H1 (cell line): Measurements from ENCODE around the gene RAPH1. TPM values are rescaled to one million over a fixed set of nuclear protein-coding genes. Genes with fewer than 3 reads are reported as not detected.

Experiments
- CTCF ChIA-PET: fragments of 300-600 bp; sonication (Branson Sonifier 250); formaldehyde crosslinking; loops from one replicate; lab custom pipeline; 2021; ENCODE audit not compliant: partially characterized antibody; lab: Charles Lee
- POLR2A ChIA-PET: fragments of 300-600 bp; sonication (Branson Sonifier 250); formaldehyde crosslinking; loops from one replicate; lab custom pipeline; 2021; ENCODE audit warnings: inconsistent platforms; ENCODE audit not compliant: partially characterized antibody; lab: Charles Lee
- DNase-seq, 2 experiments: peaks; one replicate each; pipeline versions ENCODE4 v3.0.0 to v3.0.0-alpha.2; 2010 to 2022; ENCODE audit warnings: low spot score in 2 of 2, low read depth in 1 of 2, mixed read lengths in 1 of 2
- FAIRE-seq: peaks from 2 replicates; lab custom pipeline; 2011; peaks lifted over from hg19 to GRCh38; lab: Jason Lieb, UNC
- H2AFZ ChIP-seq: 2 replicates; pipeline ENCODE4 v1.8.1; 2012; ENCODE audit warnings: low read length, inconsistent platforms
- H2AK5ac ChIP-seq: 2 replicates; pipeline ENCODE4 v1.6.1; 2013; ENCODE audit warnings: low read depth, low read length
- H2BK120ac ChIP-seq: replicated peaks from 2 replicates; pipeline ENCODE3; 2013; ENCODE audit warnings: low read depth, low read length, inconsistent platforms
- H2BK12ac ChIP-seq: 2 replicates; pipeline ENCODE4 v1.6.1; 2013; ENCODE audit warnings: low read depth, low read length
- H2BK15ac ChIP-seq: 2 replicates; pipeline ENCODE4 v1.6.1; 2013; ENCODE audit warnings: low read length
- H2BK20ac ChIP-seq: 2 replicates; pipeline ENCODE4 v1.6.1; 2013; ENCODE audit warnings: low read length
- H2BK5ac ChIP-seq: 2 replicates; pipeline ENCODE4 v1.6.1; 2013; ENCODE audit warnings: low read depth, low read length
- H3K14ac ChIP-seq: 2 replicates; pipeline ENCODE4 v1.6.1; 2013; ENCODE audit warnings: inconsistent platforms; ENCODE audit not compliant: insufficient read length
- H3K18ac ChIP-seq: 2 replicates; pipeline ENCODE4 v1.6.1; 2013; ENCODE audit warnings: low read length; ENCODE audit errors: extremely low read depth
- H3K23ac ChIP-seq: 2 replicates; pipeline ENCODE4 v1.6.1; 2013; ENCODE audit warnings: inconsistent platforms; ENCODE audit not compliant: insufficient read length
- H3K23me2 ChIP-seq: 2 replicates; pipeline ENCODE4 v1.6.1; 2013; ENCODE audit warnings: low read depth, low read length
- H3K27ac ChIP-seq: 2 replicates; pipeline ENCODE4 v1.6.1; 2011; ENCODE audit warnings: low read depth, low read length, inconsistent platforms
- H3K27me3 ChIP-seq, 4 experiments: replicated peaks in 1 of 4; 1 replicate in 1 of 4; 2 replicates in 3 of 4; pipeline versions ENCODE4 v1.6.1 to v1.8.1; 2011 to 2013; ENCODE audit warnings: low read length in 3 of 4, mild to moderate bottlenecking in 3 of 4, inconsistent platforms in 2 of 4, mixed read lengths in 2 of 4, moderate library complexity in 1 of 4; ENCODE audit not compliant: control insufficient read depth in 3 of 4, insufficient read depth in 3 of 4; ENCODE audit errors: extremely low read depth in 1 of 4
- H3K36me3 ChIP-seq, 4 experiments: 2 replicates each; pipeline versions ENCODE4 v1.6.1 to v1.8.1; 2011 to 2013; ENCODE audit warnings: mild to moderate bottlenecking in 4 of 4, low read length in 3 of 4, moderate library complexity in 2 of 4, control low read depth in 1 of 4, inconsistent platforms in 1 of 4; ENCODE audit not compliant: insufficient read depth in 4 of 4, control insufficient read depth in 2 of 4
- H3K4ac ChIP-seq: replicated peaks from 2 replicates; pipeline ENCODE3; 2013; ENCODE audit warnings: low read length, low read depth, mixed read lengths, inconsistent platforms; ENCODE audit not compliant: insufficient read length
- H3K4me1 ChIP-seq, 4 experiments: replicated peaks in 1 of 4; 1 replicate in 1 of 4; 2 replicates in 3 of 4; pipeline versions ENCODE4 v1.6.1 to v1.8.1; 2011 to 2013; ENCODE audit warnings: low read length in 3 of 4, inconsistent platforms in 2 of 4, mixed read lengths in 1 of 4; ENCODE audit not compliant: insufficient read depth in 4 of 4, control insufficient read depth in 3 of 4
- H3K4me2 ChIP-seq, 2 experiments: 2 replicates each; pipeline versions ENCODE4 v1.6.1 to v1.8.1; 2011 to 2013; ENCODE audit warnings: low read depth in 2 of 2, low read length in 2 of 2, control low read depth in 1 of 2, inconsistent platforms in 1 of 2, mild to moderate bottlenecking in 1 of 2; ENCODE audit not compliant: insufficient read depth in 1 of 2
- H3K4me3 ChIP-seq, 4 experiments: fragments of 200-600, 300-600 bp in 1 of 4; sonication (generic), shearing (Covaris generic), sonication (Bioruptor Twin) in 1 of 4; 2 replicates each; pipeline versions ENCODE4 v1.5.1 to v1.8.1; 2011 to 2016; ENCODE audit warnings: low read length in 4 of 4, low read depth in 3 of 4, control low read depth in 2 of 4, inconsistent platforms in 2 of 4, mild to moderate bottlenecking in 2 of 4, mixed read lengths in 1 of 4, moderate library complexity in 1 of 4; ENCODE audit not compliant: insufficient read depth in 2 of 4; ENCODE audit errors: extremely low read depth in 1 of 4
- H3K56ac ChIP-seq: replicated peaks from 2 replicates; pipeline ENCODE3; 2013; ENCODE audit warnings: low read depth, mild to moderate bottlenecking, mixed read lengths, low read length, inconsistent platforms; ENCODE audit not compliant: insufficient read length
- H3K79me1 ChIP-seq: 2 replicates; pipeline ENCODE4 v1.6.1; 2013; ENCODE audit warnings: low read depth, low read length, control low read depth
- H3K79me2 ChIP-seq, 2 experiments: 2 replicates each; pipeline versions ENCODE4 v1.6.1 to v1.8.1; 2012 to 2013; ENCODE audit warnings: low read length in 2 of 2, mild to moderate bottlenecking in 2 of 2, inconsistent platforms in 1 of 2; ENCODE audit not compliant: insufficient read depth in 2 of 2, control insufficient read depth in 1 of 2
- H3K9ac ChIP-seq, 4 experiments: replicated peaks in 1 of 4; 1 replicate in 1 of 4; 2 replicates in 3 of 4; pipeline versions ENCODE4 v1.6.1 to v1.8.1; 2011 to 2013; ENCODE audit warnings: low read depth in 3 of 4, low read length in 3 of 4, control low read depth in 2 of 4, mild to moderate bottlenecking in 2 of 4, moderate library complexity in 2 of 4, inconsistent platforms in 1 of 4; ENCODE audit errors: extremely low read depth in 1 of 4
- H3K9me3 ChIP-seq, 2 experiments: 2 replicates each; pipeline versions ENCODE4 v1.6.1 to v1.8.1; 2012 to 2013; ENCODE audit warnings: mild to moderate bottlenecking in 2 of 2, moderate library complexity in 2 of 2, control low read depth in 1 of 2, inconsistent platforms in 1 of 2, low read depth in 1 of 2, low read length in 1 of 2, mixed read lengths in 1 of 2; ENCODE audit not compliant: insufficient read depth in 2 of 2
- H4K20me1 ChIP-seq, 2 experiments: replicated peaks in 1 of 2; 2 replicates each; pipeline versions ENCODE3 to v1.8.1; 2011 to 2013; ENCODE audit warnings: inconsistent platforms in 2 of 2, low read length in 2 of 2, mild to moderate bottlenecking in 1 of 2; ENCODE audit not compliant: insufficient read depth in 2 of 2, control insufficient read depth in 1 of 2
- H4K5ac ChIP-seq: 2 replicates; pipeline ENCODE4 v1.6.1; 2013; ENCODE audit warnings: low read length, low read depth, mixed read lengths, inconsistent platforms; ENCODE audit not compliant: insufficient read length
- H4K8ac ChIP-seq: 2 replicates; pipeline ENCODE4 v1.8.0; 2013; ENCODE audit warnings: mild to moderate bottlenecking, moderate library complexity, low read length, inconsistent platforms; ENCODE audit not compliant: insufficient read depth; ENCODE audit errors: extremely low read depth
- H4K91ac ChIP-seq: replicated peaks from 2 replicates; pipeline ENCODE3; 2013; ENCODE audit warnings: low read length, mixed read lengths, inconsistent platforms; ENCODE audit not compliant: insufficient read length
- ASH2L ChIP-seq: fragments of 200-600, 300-600 bp; sonication (generic); IDR thresholded peaks from one replicate; pipeline ENCODE4 v1.7.1; 2017; ENCODE audit warnings: low read length
- ATF2 ChIP-seq: IDR thresholded peaks from 2 replicates; pipeline ENCODE4 v1.6.1; 2012; ENCODE audit warnings: low read length, inconsistent platforms
- CBX8 ChIP-seq: fragments of 300-800, 300-1000 bp; sonication (generic); IDR thresholded peaks from 2 replicates; pipeline ENCODE4 v1.7.1; 2016; ENCODE audit warnings: low read depth, low read length, borderline replicate concordance
- HDAC2 ChIP-seq, 2 experiments: fragments of 300-600 bp in 1 of 2; sonication (generic) in 1 of 2; IDR thresholded peaks; 2 replicates each; pipeline ENCODE4 v1.6.1; 2011 to 2012; ENCODE audit warnings: low read depth in 2 of 2, low read length in 2 of 2, mild to moderate bottlenecking in 2 of 2, moderate library complexity in 2 of 2, borderline replicate concordance in 1 of 2, inconsistent platforms in 1 of 2
- RBBP5 ChIP-seq: IDR thresholded peaks from 2 replicates; pipeline ENCODE4 v1.7.1; 2012; ENCODE audit warnings: low read depth, mild to moderate bottlenecking, inconsistent platforms, low read length, moderate library complexity, borderline replicate concordance
- SIRT6 ChIP-seq: IDR thresholded peaks from one replicate; pipeline ENCODE4 v1.7.1; 2012; ENCODE audit warnings: low read length, inconsistent platforms
- SP2 ChIP-seq: IDR thresholded peaks from 2 replicates; pipeline ENCODE4 v1.6.1; 2012; ENCODE audit warnings: mild to moderate bottlenecking, low read length, inconsistent platforms
- SP4 ChIP-seq: IDR thresholded peaks from 2 replicates; pipeline ENCODE4 v1.6.1; 2012; ENCODE audit warnings: low read length, inconsistent platforms
- TCF12 ChIP-seq: IDR thresholded peaks from 2 replicates; pipeline ENCODE4 v1.6.1; 2011; ENCODE audit warnings: low read depth, mild to moderate bottlenecking, low read length
- YY1 ChIP-seq: IDR thresholded peaks from 2 replicates; pipeline ENCODE4 v1.6.1; 2011; ENCODE audit warnings: low read depth, mild to moderate bottlenecking, low read length
- ZNF274 ChIP-seq: IDR thresholded peaks from 2 replicates; pipeline ENCODE4 v1.7.0; 2012; ENCODE audit warnings: low read length, borderline replicate concordance; ENCODE audit errors: extremely low read depth
- WGBS, 2 experiments: shearing (Covaris generic) in 1 of 2; methylation state at CpG; one replicate each; pipeline versions ENCODE4 v1.1.6 to v1.1.7; 2013 to 2015; ENCODE audit warnings: low lambda C conversion rate in 2 of 2, mixed read lengths in 2 of 2, inconsistent platforms in 1 of 2, low coverage in 1 of 2, missing lambda C conversion rate in 1 of 2; ENCODE audit not compliant: insufficient replicate concordance in 2 of 2, insufficient coverage in 1 of 2, insufficient read length in 1 of 2; ENCODE audit errors: extremely low coverage in 1 of 2, missing lambda C conversion rate in 1 of 2; 5-methylcytosine and 5-hydroxymethylcytosine counted together
- polyA plus RNA-seq, 7 experiments: library from polyadenylated mRNA; depleted of rRNA in 3 of 7; stranded (reverse) in 5 of 7; unstranded in 2 of 7; fragments of >200 nt in 5 of 7; fragments of 200-250 nt in 2 of 7; gene quantifications; 1 replicate in 5 of 7; 2 replicates in 1 of 7; 4 replicates in 1 of 7; pipeline versions ENCODE4 v1.2.1 to v1.2.3, GENCODE V29; 2011 to 2013; ENCODE audit warnings: missing spikeins in 2 of 7, mixed read lengths in 2 of 7
- total RNA-seq: library from RNA; stranded (reverse); fragmentation: NEBNext Ultra II Directional; extraction: Animal tissue kit (Norgen Biotek cat#: 25700); gene quantifications from 2 replicates; pipeline ENCODE4 v1.2.1, GENCODE V29; 2021
- TF ChIP-seq, protein P1 (sequence below): IDR thresholded peaks from 2 replicates; pipeline ENCODE4 v1.6.1; 2012; ENCODE audit warnings: inconsistent platforms

The RAPH1 gene
- total and polyA plus RNA-seq, 2 of the 8 experiments (the other 6 are each of a cell fraction or from before 2014, with no cell fraction given) = 3.8 to 27.4 TPM

GRCh38 chr2:203442463-203442862 lies 92.6 kb downstream of the RAPH1 start:
- no peaks in the 10 kb centered on the region for H3K79me1 ChIP-seq
- H4K8ac ChIP-seq = no peak overlapping the region
- no peak overlapping the region for H3K4ac ChIP-seq
- no peak overlapping the region for H3K4me2 ChIP-seq
- no peak overlapping the region for H2BK20ac ChIP-seq
- no peak overlapping the region for H3K9ac ChIP-seq
- no peak overlapping the region for H2BK12ac ChIP-seq
- 94% methylated on average over 5 of the region's 5 CpGs; no CpG with 5 or more reads in 1 of the 2 experiments for WGBS, 2 experiments
- no peak overlapping the region for H3K56ac ChIP-seq
- H2AFZ ChIP-seq = no peak overlapping the region
- H4K20me1 ChIP-seq = peaks cover 0 to 8% of the 10 kb centered on the region in 2 experiments
- no peak overlapping the region for H3K14ac ChIP-seq
- DNase-seq = no peak
- no peak overlapping the region for H3K4me3 ChIP-seq
- H2BK120ac ChIP-seq = no peak overlapping the region
- no peak overlapping the region for H2BK5ac ChIP-seq
- H3K27ac ChIP-seq = no peak overlapping the region
- no peaks in the 10 kb centered on the region for H3K23me2 ChIP-seq
- ChIA-PET POLR2A (interaction anchor here (1.3 kb wide), 1 partner anchor 8 kb away, joined by 3 read pairs; no protein-coding TSS in a partner anchor), CTCF (interaction anchor here (0.9 kb wide), 1 partner anchor 12 kb away, joined by 3 read pairs; no protein-coding TSS in a partner anchor)
- H3K79me2 ChIP-seq = no peaks in the 10 kb centered on the region
- H3K36me3 ChIP-seq = peaks cover 4 to 33% (median 15%) of the 10 kb centered on the region in 4 experiments; a peak in 7 of 8 replicates
- no peak overlapping the region for H3K18ac ChIP-seq
- H4K91ac ChIP-seq = no peak overlapping the region
- FAIRE-seq = no peak
- no peaks in the 10 kb centered on the region for H3K9me3 ChIP-seq
- H4K5ac ChIP-seq = no peak overlapping the region
- H3K27me3 ChIP-seq = no peaks in the 10 kb centered on the region
- no peak overlapping the region for H3K23ac ChIP-seq
- H3K4me1 ChIP-seq = no peaks in the 10 kb centered on the region; a peak in 1 of 7 replicates
- H2BK15ac ChIP-seq = no peak overlapping the region
- no peak overlapping the region for H2AK5ac ChIP-seq
- TF ChIP-seq YY1 (no peak), SP2 (no peak), SIRT6 (no peak), ZNF274 (no peak), CBX8 (no peak), HDAC2 (IDR thresholded peaks at IDR 0.05; ENCODE audit: borderline replicate concordance in 1 of 2, low read depth in 2 of 2, low read length in 2 of 2) (no peak), TCF12 (no peak), RBBP5 (no peak), ATF2 (no peak), ASH2L (no peak), SP4 (no peak)
- TF ChIP-seq, protein P1, sequence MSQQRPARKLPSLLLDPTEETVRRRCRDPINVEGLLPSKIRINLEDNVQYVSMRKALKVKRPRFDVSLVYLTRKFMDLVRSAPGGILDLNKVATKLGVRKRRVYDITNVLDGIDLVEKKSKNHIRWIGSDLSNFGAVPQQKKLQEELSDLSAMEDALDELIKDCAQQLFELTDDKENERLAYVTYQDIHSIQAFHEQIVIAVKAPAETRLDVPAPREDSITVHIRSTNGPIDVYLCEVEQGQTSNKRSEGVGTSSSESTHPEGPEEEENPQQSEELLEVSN = no peak
